Common myeloid progenitor, CD34-positive (primary cell): Measurements from ENCODE around the gene MOCS2.

ENCODE experiments used
- CTCF ChIA-PET: fragments of 350-600 bp; sonication (Branson Sonifier 250); formaldehyde crosslinking; loops from one replicate; lab custom pipeline; 2021; ENCODE audit warnings: antibody characterized with exemption; lab: Charles Lee
- POLR2A ChIA-PET: fragments of 350-600 bp; sonication (Branson Sonifier 250); formaldehyde crosslinking; loops from one replicate; lab custom pipeline; 2021; ENCODE audit warnings: antibody characterized with exemption; lab: Charles Lee
- DNase-seq, 3 donors: peaks; one replicate each; pipeline versions ENCODE4 v3.0.0 to v3.0.0-alpha.2; 2013
- H3K27ac ChIP-seq, 2 experiments: 1 replicate in 1 of 2; 2 replicates in 1 of 2; pipeline ENCODE4 v1.7.0; 2013; ENCODE audit warnings: inconsistent platforms in 2 of 2, low read length in 2 of 2, mild to moderate bottlenecking in 2 of 2, low read depth in 1 of 2, moderate library complexity in 1 of 2; ENCODE audit not compliant: severe bottlenecking in 2 of 2, insufficient read depth in 1 of 2, poor library complexity in 1 of 2
- H3K27me3 ChIP-seq, 5 experiments: replicated peaks in 2 of 5; 1 replicate in 3 of 5; 2 replicates in 2 of 5; pipeline versions ENCODE4 v1.6.1 to v1.7.0; 2013; ENCODE audit warnings: low read length in 4 of 5, mild to moderate bottlenecking in 2 of 5, moderate library complexity in 2 of 5, inconsistent platforms in 1 of 5; ENCODE audit not compliant: insufficient read depth in 5 of 5, control insufficient read depth in 4 of 5
- H3K36me3 ChIP-seq, 4 experiments: 1 replicate in 2 of 4; 2 replicates in 2 of 4; pipeline versions ENCODE4 v1.6.1 to v1.7.0; 2013; ENCODE audit warnings: low read length in 3 of 4, control low read depth in 1 of 4, mild to moderate bottlenecking in 1 of 4; ENCODE audit not compliant: control insufficient read depth in 4 of 4, insufficient read depth in 4 of 4
- H3K4me1 ChIP-seq, 4 experiments: 1 replicate in 3 of 4; 2 replicates in 1 of 4; pipeline versions ENCODE4 v1.6.1 to v1.7.1; 2013; ENCODE audit warnings: low read length in 3 of 4, mild to moderate bottlenecking in 3 of 4, control low read depth in 1 of 4, inconsistent platforms in 1 of 4, moderate library complexity in 1 of 4; ENCODE audit not compliant: control insufficient read depth in 4 of 4, insufficient read depth in 4 of 4; ENCODE audit errors: control extremely low read depth in 1 of 4
- H3K4me3 ChIP-seq, 7 experiments: 1 replicate in 4 of 7; 2 replicates in 3 of 7; pipeline versions ENCODE4 v1.5.1 to v1.7.0; 2013; ENCODE audit warnings: mild to moderate bottlenecking in 7 of 7, low read length in 6 of 7, moderate library complexity in 6 of 7, inconsistent platforms in 2 of 7, low read depth in 2 of 7, control low read depth in 1 of 7; ENCODE audit not compliant: insufficient read depth in 4 of 7, control insufficient read depth in 1 of 7; ENCODE audit errors: extremely low read depth in 1 of 7
- H3K9me3 ChIP-seq, 5 experiments: 1 replicate in 4 of 5; 2 replicates in 1 of 5; pipeline versions ENCODE4 v1.6.1 to v1.7.1; 2013; ENCODE audit warnings: low read length in 4 of 5, mild to moderate bottlenecking in 2 of 5, inconsistent platforms in 1 of 5, low read depth in 1 of 5, moderate library complexity in 1 of 5; ENCODE audit not compliant: control insufficient read depth in 4 of 5, insufficient read depth in 2 of 5; ENCODE audit errors: control extremely low read depth in 1 of 5
- WGBS: methylation state at CpG from one replicate; pipeline ENCODE4 v1.1.5; 2013; ENCODE audit not compliant: insufficient coverage; 5-methylcytosine and 5-hydroxymethylcytosine counted together

Gene MOCS2

DNA sequence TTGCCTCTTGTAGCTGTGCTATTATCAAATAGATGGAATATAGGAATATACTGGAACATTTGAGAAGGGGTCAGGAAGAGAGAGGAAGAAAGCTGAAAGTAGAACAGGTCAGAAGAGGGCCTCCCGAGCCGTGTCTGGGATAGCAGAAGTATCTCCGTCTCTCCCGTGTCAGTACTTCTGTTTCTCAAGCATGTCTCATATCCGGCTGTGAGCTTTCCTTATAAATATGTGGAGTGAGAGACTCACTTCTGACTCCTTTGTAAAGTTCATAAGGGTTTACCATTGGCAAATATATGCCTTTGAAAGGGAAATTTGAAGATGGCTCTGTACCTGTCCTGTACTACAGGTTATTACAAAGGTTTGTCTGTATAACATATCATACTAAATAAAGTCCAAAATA is 50.3 kb downstream of the MOCS2 start:
- Histone ChIP-seq H3K36me3 (peaks cover 0 to 5% (median 1%) of the 10 kb centered on the region in 4 experiments), H3K27ac (no peak overlapping the region), H3K4me3 (no peak overlapping the region), H3K4me1 (no peaks in the 10 kb centered on the region), H3K27me3 (no peaks in the 10 kb centered on the region), H3K9me3 (no peaks in the 10 kb centered on the region)
- 100% methylated on average over 4 of the region's 5 CpGs for WGBS
- POLR2A ChIA-PET = no interaction called here
- CTCF ChIA-PET = interaction anchor here (0.6 kb wide), 1 partner anchor 80 kb away, joined by 3 read pairs; no protein-coding TSS in a partner anchor
- DNase-seq = no peak

- CTCF ChIA-PET = interaction anchor here (1.0 kb wide), 1 partner anchor 107 kb away, joined by 3 read pairs; no protein-coding TSS in a partner anchor
- H3K36me3 ChIP-seq = peaks cover 0 to 5% (median 1%) of the 10 kb centered on the region in 4 experiments
Observed at GRCh38 chr5:53055365-53055764, 54.2 kb downstream of the MOCS2 start.

DNA sequence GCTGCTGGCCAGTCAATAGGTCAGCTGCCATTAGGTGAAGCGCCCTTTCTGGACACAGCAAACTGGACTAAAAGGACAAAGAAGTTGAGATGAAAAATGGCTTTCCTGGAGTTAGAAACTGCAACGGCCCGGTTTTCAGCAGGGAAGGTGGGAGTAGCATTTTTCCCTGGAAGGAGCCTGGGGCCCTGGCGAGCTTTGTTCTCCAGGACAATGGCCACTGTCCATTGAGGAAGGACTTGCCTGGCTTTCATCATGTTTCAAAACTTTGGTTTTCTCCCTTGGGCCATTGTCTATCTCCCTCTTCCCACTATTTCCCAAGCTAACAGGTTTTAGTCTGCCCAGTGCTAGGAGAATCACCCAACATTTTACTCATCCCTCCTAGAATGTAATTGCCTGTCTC is 56.2 kb downstream of the MOCS2 start:
- ChIA-PET POLR2A (no interaction called here), CTCF (no interaction called here)
- Histone ChIP-seq H3K9me3 (no peaks in the 10 kb centered on the region), H3K27ac (no peak overlapping the region), H3K4me1 (peaks cover 0 to 14% (median 0%) of the 10 kb centered on the region in 4 experiments), H3K4me3 (no peak overlapping the region), H3K36me3 (peaks cover 0 to 5% (median 0%) of the 10 kb centered on the region in 4 experiments), H3K27me3 (no peaks in the 10 kb centered on the region)
- 94% methylated on average over 4 of the region's 4 CpGs for WGBS
- DNase-seq = no peak

More at GRCh38 chr5:53055365-53055764, 54.2 kb downstream of the MOCS2 start:
- Histone ChIP-seq H3K4me3 (no peak overlapping the region), H3K27me3 (no peaks in the 10 kb centered on the region), H3K27ac (no peak overlapping the region), H3K9me3 (no peaks in the 10 kb centered on the region), H3K4me1 (peaks cover 0 to 13% (median 0%) of the 10 kb centered on the region in 4 experiments)
- WGBS = 91% methylated on average over 4 of the region's 5 CpGs
- POLR2A ChIA-PET = no interaction called here
- no peak for DNase-seq

DNA sequence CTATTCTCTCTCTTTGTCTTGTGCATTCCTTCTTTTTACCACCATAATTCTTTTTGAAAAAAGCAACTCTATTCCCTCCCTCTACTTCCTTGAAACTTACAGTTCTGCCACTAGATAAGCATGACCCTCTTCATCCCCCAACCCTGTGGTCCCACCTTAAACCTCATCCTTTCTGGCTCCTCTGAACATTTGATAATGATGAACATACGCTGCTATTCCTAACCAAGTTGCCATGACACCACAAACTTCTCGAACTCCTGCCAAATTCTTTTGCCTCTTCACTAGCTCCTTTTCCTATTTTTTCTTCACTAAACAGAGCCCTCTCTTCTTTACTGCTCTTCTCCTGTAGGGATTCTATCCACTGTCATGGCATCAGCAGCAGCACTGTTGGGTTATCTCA is 57.1 kb downstream of the MOCS2 start:
- WGBS = 100% methylated on average over 2 of the region's 2 CpGs
- POLR2A ChIA-PET = no interaction called here
- no peak overlapping the region for H3K4me3 ChIP-seq
- H3K27ac ChIP-seq = no peak overlapping the region
- CTCF ChIA-PET = interaction anchor here (1.3 kb wide), 1 partner anchor 18 kb away, joined by 4 read pairs; no protein-coding TSS in a partner anchor
- H3K9me3 ChIP-seq = no peaks in the 10 kb centered on the region
- DNase-seq = peak in 1 of 3 donors; percentile 19
- H3K4me1 ChIP-seq = peaks cover 0 to 14% (median 0%) of the 10 kb centered on the region in 4 experiments
- peaks cover 0 to 5% (median under 1%) of the 10 kb centered on the region in 4 experiments for H3K36me3 ChIP-seq
- no peaks in the 10 kb centered on the region for H3K27me3 ChIP-seq

- no peaks in the 10 kb centered on the region for H3K27me3 ChIP-seq
- POLR2A ChIA-PET = interaction anchor here (0.6 kb wide), 1 partner anchor 81 kb away, joined by 4 read pairs; no protein-coding TSS in a partner anchor
- H3K36me3 ChIP-seq = peaks cover 0 to 3% (median under 1%) of the 10 kb centered on the region in 4 experiments
- CTCF ChIA-PET = interaction anchor here (0.7 to 1.9 kb wide), 2 partner anchors 10 to 20 kb away, joined by 3 to 4 read pairs; no protein-coding TSS in a partner anchor
- H3K27ac ChIP-seq = no peak overlapping the region
- no peak for DNase-seq
- 100% methylated on average over 2 of the region's 2 CpGs for WGBS
- H3K4me3 ChIP-seq = no peak overlapping the region
- peaks cover 0 to 14% (median 0%) of the 10 kb centered on the region in 4 experiments for H3K4me1 ChIP-seq
- no peaks in the 10 kb centered on the region for H3K9me3 ChIP-seq
Observed at GRCh38 chr5:53048248-53048647, 61.3 kb downstream of the MOCS2 start.
